GM19240 (cell line): ENCODE data around the gene ADAMTS18.

Source experiments
- DNase-seq: peaks from one replicate; pipeline ENCODE4 v3.0.0; 2011; ENCODE audit warnings: low spot score; ENCODE audit not compliant: insufficient read length

The ADAMTS18 gene

DNA sequence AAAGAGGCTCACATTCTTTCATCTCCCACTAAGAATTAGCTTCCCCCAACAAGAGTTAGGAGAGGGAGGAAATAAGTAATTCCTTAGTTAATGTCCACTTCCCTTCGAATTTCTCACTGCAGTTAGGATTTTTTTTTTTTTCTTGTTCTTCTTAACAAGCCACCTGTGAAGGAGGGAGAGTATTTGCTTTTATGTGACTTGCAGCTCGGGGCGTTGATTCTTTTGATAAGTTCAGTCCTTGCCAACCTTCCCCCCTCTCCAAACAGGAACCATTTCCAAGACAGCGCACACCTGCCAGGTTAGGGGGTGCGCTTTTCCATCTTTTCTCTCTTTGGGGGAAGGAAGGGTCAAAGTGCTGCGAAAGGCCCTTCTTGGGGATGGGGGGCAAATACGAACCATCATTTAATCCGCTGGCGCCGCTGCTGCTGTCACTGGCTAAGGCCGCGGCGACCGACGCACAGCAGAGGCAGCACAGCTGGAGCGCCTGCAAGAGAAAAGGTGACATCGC is 758 bp downstream of the ADAMTS18 start:
- no peak for DNase-seq

DNA sequence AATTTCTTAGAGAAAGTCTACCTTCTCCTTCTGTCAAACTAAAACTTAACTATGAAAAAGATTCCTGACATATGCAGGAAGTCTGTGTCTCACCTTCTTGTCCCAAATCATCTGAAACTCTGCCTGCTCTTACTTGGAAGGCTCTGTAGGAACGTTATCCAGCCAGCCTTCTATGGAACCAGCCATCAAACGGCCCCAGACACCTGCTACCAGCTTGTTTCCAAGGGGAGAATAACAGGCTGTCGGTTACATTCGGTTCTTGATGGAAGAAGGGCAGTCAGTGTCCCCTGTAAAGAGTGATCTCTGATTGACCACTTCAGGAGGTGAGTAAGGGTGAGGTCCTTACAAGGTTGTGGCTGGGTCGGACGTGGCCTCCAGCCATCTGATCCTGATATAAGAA is 1.7 kb downstream of the ADAMTS18 start:
- no peak for DNase-seq

DNA sequence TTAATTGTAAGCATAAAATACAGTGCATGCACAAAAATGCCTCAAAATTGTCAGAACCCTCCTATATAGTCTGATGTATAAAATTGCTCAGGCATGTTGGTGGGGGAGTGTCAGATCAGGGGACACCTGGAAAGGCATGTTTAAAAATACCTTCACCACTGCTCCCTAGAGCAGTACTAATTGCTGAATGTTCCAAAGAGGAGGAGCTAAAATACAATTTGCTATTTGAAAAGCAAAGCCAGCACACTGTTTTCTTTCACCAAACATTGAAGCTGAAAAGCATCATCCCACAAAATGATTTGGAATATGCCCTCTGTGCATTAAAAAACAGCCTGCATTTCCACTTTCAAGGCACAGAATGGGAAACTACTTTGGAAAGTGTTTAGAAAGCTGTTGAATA is 2.6 kb downstream of the ADAMTS18 start:
- no peak for DNase-seq

DNA sequence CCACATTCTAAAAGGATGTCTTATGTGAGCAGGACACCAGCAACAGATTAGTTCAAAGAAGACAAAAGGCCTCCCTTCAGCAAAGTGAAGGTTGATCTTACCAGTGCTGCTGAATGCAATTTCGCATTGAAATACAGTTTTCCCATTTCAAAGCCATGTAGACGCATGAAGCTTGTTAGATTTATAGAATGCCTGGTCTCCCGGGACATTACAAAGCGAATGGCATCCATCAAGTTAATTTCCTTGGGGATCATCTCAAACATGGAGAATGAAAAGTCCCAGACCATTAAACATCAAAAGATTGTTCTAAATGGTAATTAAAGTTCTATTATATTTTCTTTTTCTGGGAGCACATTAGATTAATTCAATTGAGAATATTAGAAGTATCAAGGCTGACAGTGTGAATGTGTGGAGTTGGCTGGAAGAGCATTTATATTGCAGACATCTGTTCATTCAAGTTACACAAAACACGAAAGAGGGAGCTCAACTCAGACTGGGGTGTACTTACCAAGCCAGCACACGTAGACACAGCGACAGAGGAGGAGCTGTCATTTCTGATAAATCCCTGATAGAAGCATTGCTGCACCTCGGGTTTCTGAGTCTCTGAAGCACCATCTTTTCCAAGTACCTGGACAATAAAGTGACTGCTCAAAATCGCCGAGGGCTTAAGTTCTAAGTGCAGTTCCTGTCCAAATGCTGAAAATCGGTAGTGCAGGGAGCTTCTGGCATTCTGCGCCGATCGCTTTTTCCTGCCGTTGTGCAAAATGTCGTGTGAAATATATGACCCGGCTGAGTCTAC is 3.8 kb downstream of the ADAMTS18 start:
- no peak for DNase-seq

DNA sequence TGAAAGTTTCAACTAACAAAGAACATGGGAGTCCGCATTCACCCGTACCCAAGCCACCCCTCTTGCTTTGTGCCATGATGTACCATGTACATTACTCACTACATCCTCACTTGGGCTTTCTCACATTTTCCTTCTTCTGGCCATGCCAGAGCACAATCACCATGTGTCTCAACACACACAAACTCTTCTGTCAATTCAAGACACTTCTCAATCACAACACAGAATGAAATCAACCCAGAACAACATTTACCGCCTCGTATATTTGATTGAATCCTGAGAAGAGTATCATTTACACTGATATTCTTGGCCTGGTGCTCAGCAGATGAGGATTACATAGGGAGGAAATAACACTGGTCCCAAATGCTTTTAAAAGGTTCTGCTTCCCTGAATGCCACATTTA is 4.5 kb downstream of the ADAMTS18 start:
- DNase-seq = no peak

DNA sequence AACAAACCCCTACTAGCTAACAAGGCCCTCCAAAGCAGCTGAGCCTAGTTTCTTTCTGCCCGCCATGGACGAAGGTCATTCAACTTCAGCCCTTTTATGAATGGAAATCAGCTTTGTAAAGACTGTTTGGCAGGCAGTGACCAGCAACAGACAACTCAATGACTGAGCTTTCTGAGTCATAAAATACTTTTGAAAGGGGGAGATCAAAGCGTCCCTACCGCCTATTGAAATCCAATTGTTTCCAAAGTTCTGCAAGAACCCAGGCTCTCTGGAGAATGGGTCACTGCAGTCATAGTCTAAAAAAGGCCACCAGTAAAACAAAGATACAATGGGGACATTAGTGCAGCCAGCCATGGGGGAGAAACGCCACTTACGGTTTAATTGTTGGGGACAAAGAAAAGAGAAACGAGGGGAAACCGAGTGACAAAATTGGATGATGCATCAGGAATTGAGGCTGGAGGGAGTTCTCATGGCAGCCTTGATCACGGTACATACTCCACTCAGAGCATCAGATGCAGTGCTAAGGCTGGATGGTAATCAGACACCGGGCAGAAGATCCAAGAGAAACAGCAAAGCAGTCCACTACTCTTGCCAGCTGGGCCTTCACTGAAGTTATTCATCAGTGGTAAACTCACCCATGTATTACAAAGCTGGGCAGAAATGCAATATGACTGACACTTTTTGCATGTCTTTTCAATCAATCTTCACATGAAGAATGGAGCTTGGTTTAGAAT is 9.8 kb downstream of the ADAMTS18 start:
- DNase-seq = no peak

DNA sequence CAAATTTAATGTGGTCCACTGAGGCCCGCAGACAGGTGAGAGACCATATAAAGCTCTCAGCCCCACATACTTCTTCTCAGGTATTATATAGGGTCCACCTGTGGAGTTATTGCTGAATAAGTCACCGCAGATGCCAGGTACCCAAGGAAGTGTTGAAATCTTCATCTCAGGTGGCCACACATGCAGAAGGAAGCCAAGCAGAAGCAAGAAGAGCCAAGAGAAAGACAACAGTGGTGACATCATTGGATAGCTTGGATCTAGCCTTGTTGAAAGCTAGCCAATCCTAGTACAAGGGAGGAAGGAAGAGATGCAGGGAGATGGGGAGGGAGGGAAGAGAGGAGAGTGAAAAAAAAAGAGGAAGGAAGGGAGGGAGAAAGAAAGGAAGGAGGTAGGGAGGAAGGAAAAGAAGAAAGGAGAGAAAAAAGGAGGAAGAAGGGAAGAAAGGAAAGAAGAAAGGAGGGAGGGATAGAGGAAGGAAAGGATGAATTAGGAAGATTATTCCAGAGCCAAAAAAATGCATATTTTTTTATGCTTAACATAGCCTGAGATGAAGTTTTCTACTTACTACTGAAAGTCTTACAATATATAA is 12.5 kb downstream of the ADAMTS18 start:
- DNase-seq = no peak

DNA sequence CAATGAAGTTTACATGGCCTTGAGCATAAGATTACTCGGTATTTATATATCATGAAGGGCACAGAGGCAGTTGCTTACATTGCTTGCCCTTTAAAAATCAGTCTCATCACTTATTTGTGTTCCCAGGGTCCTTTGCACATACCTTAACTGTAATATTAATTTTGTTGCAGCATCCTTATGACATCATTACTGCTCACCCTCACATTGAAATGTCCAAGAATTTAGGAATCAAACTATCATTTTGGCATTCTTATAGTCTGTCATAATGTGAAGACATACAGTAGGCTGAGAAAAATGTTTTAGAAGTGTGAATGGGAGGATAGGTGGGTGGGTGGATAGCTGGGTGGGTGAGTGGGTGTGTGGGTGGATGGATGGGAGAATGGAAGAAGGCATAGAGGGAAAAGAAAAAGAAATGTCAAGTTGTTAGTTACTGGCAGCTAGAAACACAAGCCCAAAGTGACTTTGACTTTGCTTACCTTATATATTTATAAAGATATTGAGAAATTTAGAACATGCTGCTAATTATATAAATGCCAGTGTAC is 17.8 kb downstream of the ADAMTS18 start:
- no peak for DNase-seq

DNA sequence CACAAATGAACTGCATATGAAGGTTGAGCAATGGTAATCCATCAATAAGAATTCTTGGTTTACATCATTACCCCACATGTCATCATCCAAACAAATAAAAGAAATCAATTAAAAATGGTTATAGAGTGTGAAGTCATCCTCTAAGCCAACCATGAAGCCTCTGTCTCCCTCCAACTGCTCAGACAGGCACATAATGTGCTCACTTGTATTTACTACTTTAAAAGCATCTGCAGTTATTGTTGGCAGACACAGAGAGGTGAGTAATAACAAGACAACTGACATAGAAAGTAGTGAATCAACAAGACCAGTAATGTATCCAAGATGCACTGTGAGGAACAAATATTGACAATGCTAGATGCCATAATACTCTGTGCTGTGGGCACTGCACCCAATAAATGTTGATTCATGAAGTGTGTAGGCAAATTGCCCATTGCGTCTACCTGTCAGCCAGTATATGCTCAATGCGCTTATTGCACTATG is 20.0 kb downstream of the ADAMTS18 start:
- no peak for DNase-seq

DNA sequence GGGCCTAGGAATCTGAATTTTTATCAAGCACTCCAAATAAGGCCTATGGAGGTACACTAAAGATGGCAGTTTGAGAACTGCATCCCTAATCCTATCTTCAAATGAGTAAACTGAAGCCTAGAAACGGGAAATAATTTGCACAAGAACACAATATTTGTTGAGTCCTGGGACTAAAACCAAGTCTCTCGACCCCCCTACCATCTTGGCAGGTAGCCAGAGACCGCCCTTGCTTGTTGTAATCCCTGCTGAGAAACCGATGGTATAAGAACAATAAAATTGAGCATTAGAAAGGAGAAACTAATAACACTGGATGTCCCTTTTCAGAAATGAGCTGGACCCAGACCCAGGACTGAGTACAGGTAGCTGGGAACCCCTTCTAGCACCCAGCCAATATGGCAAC is 24.4 kb downstream of the ADAMTS18 start:
- no peak for DNase-seq

DNA sequence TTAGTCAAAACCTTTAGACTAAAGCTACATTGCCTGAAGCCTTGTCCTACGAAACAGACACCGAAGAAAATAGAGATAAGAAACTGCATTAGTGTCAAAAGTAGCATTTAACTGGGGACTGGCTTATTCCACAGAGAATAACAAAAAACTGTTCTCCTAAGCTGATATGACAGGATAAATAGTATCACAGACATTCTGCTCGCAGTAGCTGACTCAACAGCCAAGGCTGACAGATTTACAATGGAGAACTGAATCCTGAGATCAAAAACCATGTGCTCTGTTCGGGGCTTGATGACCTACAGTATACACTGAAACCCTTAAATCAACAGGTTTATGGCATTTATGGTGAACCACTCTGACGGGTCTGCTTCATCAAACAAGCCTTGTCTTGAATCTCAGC is 25.5 kb downstream of the ADAMTS18 start:
- no peak for DNase-seq

DNA sequence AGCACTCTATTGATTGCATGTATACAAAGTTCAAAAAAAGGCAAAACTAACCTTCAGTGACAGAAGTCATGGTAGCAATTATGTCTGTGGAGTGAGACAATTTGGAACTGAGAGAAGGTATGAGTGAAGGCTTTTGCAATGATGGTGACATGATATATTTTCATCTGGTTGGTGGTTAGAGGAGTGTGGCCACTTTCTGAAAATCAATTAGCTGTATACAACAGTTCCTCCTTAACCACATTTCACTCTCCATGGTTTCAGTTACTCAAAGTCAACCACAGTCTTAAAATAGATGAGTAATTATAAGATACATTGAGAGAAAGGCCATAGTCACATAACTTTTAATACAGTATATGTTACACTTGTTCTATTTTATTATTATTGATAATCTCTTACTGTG is 26.2 kb downstream of the ADAMTS18 start:
- no peak for DNase-seq

DNA sequence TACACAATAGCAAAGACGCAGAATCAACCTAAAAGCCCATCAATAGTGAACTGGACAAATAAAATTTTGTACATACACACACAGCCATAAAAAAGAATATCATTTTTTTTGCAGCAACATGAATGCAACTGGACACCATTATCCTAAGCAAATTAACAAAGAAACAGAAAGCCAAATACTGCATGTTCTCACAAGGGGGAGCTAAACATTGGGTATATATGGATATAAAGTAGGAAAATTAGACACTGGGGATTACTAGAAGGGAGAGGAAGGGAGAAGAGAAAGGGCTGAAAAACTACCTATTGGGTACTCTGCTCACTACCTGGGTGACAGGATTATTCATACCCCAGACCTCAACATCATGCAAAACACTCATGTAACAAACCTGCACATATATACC is 28.2 kb downstream of the ADAMTS18 start:
- no peak for DNase-seq

DNA sequence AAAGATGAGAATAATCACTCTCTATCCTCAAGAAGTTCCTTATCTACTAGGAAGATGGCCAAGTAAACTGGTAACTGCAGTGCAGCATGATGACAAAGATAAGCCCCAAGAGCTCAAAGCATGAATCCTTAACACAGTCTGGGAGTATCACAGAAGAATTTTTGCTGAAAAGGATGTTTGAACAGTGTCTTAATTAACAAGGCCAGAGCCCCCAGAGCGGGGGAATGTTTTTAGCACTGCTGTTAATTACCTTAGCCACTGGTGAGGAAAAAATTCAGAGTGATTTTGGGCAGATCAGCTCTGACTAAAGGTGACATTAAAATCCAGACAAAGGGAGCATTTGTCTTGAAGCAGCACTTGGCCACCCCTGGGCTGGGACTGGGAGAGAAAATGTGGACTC is 30.1 kb downstream of the ADAMTS18 start:
- no peak for DNase-seq

DNA sequence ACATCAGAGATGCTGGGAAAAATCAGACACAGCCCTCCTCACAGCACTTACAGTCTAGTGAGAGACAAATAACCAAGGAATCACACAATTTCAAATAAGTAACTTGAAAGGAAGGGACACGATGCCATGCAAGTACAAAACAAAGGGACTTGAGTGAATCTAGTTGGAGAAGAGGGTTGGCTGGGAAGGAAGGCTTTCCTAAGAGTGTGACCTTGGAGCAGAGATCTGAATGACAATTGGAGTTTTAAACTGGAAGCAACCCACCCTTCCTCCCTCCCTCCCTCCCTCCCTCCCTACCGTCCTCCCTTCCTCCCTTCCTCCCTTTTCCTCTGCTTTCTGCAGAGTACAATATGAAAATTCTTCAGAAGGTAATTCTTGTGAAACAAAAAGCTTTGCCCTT is 31.1 kb downstream of the ADAMTS18 start:
- DNase-seq = no peak

DNA sequence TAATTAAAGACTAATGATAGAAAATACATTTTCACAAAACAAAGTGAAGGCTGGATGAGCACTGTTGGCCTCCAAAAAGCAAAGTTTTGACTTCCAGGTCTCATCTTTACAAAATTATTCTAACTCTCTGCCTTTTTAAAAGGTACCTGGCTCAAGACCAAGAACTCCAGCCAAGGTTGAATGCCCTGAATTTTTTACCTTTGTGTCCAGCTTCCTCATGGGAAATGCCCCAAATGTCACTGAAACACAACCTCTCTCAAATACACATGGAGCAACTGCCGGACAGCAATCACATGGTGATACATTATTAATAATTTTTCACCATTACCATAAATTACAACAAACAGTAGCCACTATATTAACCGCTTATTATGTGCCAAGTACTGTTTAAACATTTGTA is 32.2 kb downstream of the ADAMTS18 start:
- DNase-seq = no peak

DNA sequence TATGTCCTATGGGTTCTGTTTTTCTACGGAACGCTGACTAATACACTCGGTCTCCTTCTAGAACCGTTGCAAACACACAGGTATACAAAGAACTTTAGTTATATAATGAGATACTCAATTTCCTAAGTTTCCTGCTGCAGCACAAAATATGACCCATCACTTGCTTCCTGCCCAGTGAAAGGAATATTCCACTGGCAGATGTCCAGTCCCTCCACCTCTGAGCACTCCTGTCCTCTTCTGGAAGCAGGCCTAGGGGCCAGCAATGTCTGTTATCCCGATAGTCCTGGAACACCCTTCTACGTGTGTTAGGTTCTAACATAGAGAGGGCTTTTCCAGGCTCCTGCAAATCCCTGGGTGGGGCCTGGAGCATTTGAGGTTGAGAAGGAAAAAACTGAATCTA is 32.7 kb downstream of the ADAMTS18 start:
- DNase-seq = no peak

DNA sequence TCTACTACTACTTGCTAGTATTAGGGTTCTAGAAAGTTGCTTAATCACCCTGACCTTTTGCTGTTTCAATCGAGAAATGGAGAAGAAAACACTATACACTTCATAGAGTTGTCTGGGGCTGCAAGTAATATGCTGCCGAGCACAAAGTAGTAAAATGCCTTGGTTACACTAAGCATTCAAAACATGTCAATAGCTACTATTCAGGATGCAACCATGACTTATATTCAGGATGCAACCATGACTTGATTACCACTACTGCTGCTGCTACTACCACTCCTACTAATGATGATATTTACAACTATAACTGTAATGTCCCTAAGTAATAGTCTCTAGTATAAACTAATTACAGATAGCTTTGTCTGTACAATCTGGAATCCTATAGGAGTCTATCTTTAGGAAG is 35.3 kb downstream of the ADAMTS18 start:
- no peak for DNase-seq

DNA sequence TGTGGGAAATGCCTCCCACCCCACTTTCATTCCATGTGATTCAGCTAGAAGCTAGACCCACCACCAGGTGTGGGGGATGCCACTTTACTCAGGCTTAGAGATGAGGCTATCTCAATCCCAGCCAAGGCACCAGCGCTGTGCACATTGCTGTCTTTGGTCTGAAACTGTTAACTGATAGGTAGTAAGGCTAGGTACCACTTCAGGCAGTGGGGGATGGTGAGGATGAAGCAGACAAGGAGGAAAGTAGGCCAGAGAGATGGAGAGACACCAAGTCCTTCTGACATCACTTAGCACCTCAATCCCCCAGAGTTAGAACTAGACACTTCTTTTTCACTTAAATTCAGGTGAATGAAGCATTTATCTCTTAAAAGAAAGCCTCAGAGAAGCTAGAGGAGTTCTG is 35.8 kb downstream of the ADAMTS18 start:
- DNase-seq = no peak

DNA sequence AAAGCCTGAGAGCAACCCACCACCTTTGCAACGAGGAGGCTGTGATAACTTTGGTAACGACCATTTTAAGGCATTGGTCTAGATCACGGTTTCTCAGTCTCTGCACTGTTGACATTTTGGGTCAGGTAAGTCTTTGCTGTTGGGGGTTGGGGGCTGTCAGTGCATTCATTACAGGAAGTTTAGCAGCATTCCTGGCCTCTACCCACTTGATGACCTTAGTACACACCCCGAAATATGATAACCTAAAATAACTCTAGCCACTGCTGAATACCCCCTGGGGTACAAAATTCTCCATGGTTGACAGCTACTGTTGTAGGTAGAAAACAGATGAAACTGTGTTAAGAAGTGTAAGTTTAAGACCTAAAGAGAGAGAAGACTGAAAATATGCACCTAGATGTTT is 36.3 kb downstream of the ADAMTS18 start:
- no peak for DNase-seq

DNA sequence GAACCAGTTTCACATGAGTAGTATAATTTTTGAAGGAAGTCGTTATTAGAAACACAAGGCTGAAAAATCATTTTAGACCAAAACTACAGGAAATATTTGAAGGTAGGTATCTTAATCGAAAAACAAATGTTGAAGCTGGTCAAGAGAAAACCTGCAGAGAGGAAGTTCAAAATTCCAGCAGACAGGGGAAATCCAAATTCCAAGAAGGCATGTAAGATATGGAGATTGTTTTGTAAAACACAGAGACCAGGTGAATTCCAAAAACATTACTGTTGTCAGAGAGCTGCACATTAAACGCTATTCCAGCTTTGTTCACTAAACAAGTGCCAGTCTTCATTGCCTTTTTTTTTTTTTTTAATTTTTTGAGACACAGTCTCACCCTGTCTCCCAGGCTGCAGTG is 38.4 kb downstream of the ADAMTS18 start:
- DNase-seq = no peak

DNA sequence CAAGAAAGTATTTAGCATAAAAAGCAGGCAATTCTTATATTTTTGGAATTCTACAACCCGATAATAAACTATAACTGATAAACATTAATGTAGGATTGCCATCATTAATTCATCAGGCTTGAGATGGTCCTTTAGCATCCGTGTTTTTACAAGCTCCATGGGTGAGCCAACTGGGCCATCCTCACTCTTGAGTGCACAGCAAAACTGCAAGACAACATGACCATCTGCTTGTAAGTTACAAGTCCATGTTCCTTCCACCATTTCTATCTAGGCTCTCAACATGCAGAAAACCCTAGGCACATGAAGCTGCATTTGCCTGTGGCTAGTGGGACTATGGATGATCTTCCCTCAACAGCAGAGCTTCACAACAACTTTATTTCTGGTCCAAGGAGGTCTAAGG is 40.1 kb downstream of the ADAMTS18 start:
- DNase-seq = no peak
